NCI-H526 treated with DMSO at 0.1 percent for 48 hours (cell line): ENCODE data around the gene GNA12.

Experiments used
- DNase-seq: peaks from one replicate; lab custom pipeline; 2025; lab: John Stamatoyannopoulos, UW

Gene GNA12

GRCh38 chr7:2844153-2845033 is at the start of gene GNA12:
TSS of gene GNA12 (minus strand) at chr7:2844308. CDS start at chr7:2844161, 147 bp downstream.
- peak; percentile 95 for DNase-seq

GRCh38 chr7:2893411-2893861 is 49.3 kb upstream of the GNA12 start:
- DNase-seq, result no peak

GRCh38 chr7:2892549-2892948 is 48.4 kb upstream of the GNA12 start:
- DNase-seq, result peak; percentile 44

GRCh38 chr7:2887816-2888215 is 43.7 kb upstream of the GNA12 start:
- DNase-seq, result no peak

- DNase-seq, result peak; percentile 64
These were observed 42.8 kb upstream of the GNA12 start for GRCh38 chr7:2886900-2887299.

GRCh38 chr7:2886391-2886790 is 42.3 kb upstream of the GNA12 start:
- DNase-seq, result no peak

- DNase-seq, result no peak
These were observed 40.1 kb upstream of the GNA12 start for GRCh38 chr7:2884161-2884560.

- DNase-seq, result no peak
These were observed 39.0 kb upstream of the GNA12 start for GRCh38 chr7:2883101-2883500.

GRCh38 chr7:2882111-2882510 is 38.0 kb upstream of the GNA12 start:
- DNase-seq, result no peak

- DNase-seq, result no peak
These were observed 36.9 kb upstream of the GNA12 start for GRCh38 chr7:2880874-2881533.

GRCh38 chr7:2880051-2880450 is 35.9 kb upstream of the GNA12 start:
- no peak for DNase-seq

- DNase-seq, result no peak
These were observed 35.2 kb upstream of the GNA12 start for GRCh38 chr7:2879354-2879753.

- no peak for DNase-seq
These were observed 34.2 kb upstream of the GNA12 start for GRCh38 chr7:2878306-2878705.

GRCh38 chr7:2876031-2876731 is 32.1 kb upstream of the GNA12 start:
- no peak for DNase-seq

- DNase-seq, result peak; percentile 51
These were observed 29.8 kb upstream of the GNA12 start for GRCh38 chr7:2873686-2874551.

GRCh38 chr7:2873146-2873545 is 29.0 kb upstream of the GNA12 start:
- no peak for DNase-seq

- no peak for DNase-seq
These were observed 28.3 kb upstream of the GNA12 start for GRCh38 chr7:2872296-2872874.

GRCh38 chr7:2870471-2870931 is 26.4 kb upstream of the GNA12 start:
- no peak for DNase-seq

- DNase-seq, result no peak
These were observed 25.9 kb upstream of the GNA12 start for GRCh38 chr7:2869981-2870380.

- no peak for DNase-seq
These were observed 22.5 kb upstream of the GNA12 start for GRCh38 chr7:2866601-2867000.

- no peak for DNase-seq
These were observed 21.0 kb upstream of the GNA12 start for GRCh38 chr7:2864999-2865670.
